ENCODE measurements around the gene KCNJ12.
"Not testable (repeated sequence)": the region's sequence is repeated elsewhere in the genome, so short reads cannot be mapped to it uniquely, and the experiment has no call there.

Gene KCNJ12

DNA sequence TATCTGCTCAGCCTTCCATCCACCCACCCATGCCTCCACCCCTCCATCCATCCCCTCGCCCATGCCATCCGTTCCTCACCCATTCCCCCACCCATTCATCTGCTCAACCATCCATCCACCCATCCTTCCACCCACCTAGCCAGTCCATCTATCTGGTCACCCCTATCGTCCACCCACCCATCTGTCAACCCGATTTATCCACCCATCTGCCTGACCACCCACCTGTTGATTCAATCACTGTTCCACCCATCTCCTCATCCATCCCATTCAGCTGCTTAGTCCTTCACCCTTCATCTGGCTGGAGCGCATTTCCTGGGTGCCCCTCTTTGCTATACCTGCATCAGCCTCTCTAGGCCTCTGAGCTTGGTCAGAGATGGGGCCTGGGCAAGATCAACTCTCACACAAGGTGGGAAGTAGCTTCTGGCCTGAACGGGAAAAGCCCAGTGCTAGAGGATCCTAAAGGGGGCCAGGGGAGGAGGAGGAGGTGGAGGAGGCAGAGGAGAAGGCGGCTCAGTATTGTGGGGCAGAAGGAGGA, 32.7 kb downstream of the KCNJ12 start:
- not testable (repeated sequence) for DNase-seq

DNA sequence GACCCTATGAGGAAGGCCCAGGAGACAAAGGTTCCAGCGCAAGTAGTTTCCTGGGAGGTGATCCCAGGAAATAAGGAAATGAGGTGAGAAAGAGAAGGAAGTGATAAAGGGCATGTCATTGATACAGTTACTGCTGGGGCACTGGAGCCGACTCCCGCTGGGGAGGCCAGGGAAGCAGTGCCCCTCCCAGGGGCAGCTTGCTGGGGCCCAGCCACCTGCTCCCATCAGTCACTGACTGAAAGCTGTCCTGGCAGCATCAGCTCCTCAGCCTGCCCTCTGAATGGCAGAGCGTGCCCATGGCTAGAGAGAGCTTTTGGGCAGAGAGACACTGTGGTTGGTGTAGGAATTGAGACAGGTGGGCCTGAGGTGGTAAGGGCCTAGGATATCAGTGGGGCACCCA, 33.2 kb downstream of the KCNJ12 start:
- not testable (repeated sequence) for DNase-seq

DNA sequence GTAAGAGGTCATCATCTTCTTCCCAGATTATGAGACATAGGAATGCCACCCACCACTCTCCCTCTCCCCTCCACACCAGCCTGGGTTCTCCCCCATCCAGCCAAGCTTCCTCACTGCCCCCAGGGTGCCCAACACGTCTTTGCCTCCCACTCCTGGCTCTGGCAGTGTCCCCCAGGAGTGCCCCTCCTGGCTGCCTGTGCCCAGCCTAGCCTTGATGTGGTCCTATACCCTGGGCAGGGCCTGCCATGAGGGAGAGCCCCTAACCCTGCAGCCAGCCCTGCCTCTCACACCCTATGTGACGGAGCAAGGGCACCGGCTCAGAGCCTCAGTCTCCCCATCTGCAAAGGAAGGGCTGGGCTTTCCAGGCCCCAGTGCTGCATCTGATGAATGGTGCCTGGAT, 33.8 kb downstream of the KCNJ12 start:
- DNase-seq, result not testable (repeated sequence)

DNA sequence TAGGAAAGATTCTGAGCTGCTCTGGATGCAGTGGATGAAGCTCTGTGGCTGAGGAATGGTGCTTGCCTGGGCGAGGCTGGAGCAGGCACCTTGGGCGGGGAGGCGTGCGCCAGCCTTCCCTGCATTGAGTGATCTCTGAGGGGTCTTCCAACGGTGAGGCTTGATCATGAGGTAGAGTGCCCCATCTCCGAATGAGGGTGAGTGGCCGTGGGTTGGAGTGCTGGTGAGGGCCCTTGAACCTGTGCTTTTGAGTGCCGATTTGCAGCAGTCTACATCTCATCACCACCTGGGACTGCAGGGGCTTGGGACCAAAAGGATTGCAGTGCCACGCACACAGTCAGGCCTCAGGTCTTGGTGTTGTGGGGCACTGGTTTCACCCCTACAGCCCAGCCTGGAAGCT, 34.2 kb downstream of the KCNJ12 start:
- not testable (repeated sequence) for DNase-seq

DNA sequence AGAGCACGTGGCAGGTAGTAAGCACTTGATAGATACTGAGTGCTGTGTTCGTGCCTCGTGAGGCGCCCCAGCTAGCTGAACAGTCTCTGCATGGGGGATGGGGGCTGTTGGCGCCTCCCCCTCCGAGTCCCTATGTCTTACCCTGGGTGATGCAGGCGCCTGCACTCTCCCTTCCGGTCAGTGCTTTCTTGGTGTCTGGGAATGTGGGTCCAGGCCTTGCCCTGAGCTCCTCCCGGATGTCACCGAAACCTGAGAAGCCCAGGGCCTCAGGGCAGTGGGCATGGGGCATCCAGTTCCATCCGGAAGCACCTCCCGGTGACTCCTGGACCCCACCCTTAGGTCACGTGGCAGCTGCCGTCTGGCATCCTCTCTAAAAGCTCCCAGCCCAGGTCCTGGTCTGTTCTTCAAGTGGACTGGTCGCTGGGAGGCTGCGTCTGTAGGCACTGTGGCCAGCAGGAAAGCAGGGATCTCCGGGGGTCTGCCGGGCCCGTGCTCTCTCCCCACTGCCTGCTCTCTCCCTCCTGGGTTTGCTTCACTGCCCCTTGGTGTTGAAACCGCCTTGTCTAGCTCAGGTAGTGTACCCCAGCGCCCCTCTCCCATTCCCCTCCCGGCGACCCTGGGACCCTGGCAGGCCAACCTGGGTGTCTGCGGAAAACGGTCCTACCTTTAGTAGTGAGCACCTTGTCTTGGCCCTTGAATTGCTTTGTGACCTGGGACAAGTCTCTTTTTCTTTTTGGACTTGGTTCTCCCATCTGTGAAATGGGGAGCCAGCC, 34.9 kb downstream of the KCNJ12 start:
- DNase-seq, result not testable (repeated sequence)

DNA sequence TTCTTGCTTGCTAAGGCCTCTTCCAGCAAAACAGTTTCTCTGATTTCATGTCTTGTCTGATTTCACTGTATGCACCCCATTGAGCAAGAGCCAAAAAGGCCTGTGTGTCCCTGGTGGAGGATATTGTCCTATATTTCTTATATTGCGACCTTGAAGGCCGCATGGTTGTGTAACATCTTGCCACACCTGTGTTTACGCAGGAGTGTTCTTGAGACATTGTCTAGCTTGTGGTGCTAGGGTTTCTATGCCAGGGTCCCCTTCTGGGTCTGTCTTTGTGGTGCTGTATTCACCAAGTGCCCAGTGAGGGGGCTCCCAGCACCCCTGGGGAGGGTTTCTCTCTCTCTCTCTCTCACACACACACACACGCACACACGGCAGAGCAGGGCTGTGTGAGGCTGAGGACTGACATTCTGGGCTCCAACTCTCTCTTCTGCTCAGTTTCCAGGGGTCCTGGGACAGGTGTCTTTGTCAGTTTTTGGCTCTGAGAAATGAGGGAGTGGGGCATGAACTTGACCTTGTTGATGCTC, 35.6 kb downstream of the KCNJ12 start:
- DNase-seq, result not testable (repeated sequence)

DNA sequence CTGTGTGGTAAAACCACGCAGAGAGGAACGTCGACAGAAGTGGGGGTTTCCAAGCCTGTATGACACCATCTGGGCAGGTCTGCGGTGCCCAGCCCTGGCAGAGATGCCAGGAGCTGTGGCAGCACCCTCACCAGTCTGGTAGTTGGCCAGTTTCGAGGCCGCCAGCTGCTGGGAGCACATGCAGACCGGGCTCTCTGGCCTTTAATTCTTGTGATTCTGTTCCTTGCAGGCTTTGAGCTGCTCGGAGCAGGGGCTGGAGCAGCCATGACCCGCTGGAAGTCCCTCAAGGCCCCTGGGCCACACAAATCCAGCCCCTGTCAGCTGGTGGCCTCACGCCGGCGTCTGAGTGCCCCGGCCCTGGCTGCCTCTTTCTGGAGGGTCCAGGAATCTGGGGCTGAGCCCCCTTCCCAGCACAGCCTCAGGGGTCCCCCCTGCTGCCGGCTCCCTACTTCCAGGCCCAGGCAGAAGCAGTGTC, 36.1 kb downstream of the KCNJ12 start:
- not testable (repeated sequence) for DNase-seq

DNA sequence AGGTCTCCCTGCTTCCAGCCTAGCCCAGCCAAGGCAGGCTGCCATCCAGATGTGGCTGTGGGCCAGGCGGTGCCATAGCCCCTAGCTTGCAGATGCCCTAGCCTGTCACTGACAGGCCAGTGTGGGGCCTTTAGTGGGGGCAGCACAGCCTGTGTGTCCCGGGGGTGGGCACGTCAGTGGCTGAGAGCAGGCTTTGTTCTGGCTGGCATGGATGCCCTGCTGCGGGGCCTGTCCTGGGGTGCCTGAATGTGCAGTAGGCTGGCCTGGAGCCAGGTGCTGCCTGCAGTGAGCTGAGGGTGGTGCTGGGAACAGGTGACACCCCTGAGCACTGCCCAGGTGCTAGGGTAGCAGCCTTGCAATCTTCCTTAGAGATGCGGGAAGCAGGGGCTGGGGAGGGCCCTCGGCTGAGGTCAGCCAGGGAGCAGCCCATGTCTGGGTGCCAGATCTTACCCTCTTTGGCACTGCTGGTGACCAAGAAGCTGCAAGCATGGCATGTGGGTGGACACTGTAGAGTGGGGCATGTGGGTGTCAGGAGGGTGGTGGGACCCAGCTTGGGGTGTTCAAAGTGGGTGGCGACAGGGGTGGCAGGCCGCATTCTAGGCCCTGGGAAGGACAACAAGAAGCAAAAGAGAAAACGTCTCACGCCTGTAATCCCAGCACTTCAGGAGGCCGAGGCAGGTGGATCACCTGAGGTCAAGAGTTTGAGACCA, 37.6 kb downstream of the KCNJ12 start:
- DNase-seq, result not testable (repeated sequence)

DNA sequence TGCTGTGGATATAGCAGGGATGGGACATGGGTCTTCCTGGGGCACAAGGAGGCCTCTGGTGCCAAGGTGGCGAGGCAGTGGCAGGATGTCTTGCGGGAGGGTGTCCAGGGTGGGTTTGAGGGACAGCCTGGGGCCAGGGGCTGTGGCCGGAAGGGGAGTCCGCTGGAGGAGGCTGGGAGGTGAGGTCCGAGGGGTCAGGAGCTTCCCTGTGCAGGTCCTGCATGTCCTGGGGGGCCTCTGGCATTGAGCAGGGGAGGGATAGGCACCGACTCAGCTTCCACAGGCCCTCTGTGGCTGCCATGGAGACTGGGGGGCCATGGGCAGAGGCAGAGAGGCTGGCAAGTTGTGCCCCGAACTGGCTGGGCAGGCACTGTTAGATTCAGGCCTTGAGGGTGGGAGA, 38.5 kb downstream of the KCNJ12 start:
- DNase-seq, result not testable (repeated sequence)

DNA sequence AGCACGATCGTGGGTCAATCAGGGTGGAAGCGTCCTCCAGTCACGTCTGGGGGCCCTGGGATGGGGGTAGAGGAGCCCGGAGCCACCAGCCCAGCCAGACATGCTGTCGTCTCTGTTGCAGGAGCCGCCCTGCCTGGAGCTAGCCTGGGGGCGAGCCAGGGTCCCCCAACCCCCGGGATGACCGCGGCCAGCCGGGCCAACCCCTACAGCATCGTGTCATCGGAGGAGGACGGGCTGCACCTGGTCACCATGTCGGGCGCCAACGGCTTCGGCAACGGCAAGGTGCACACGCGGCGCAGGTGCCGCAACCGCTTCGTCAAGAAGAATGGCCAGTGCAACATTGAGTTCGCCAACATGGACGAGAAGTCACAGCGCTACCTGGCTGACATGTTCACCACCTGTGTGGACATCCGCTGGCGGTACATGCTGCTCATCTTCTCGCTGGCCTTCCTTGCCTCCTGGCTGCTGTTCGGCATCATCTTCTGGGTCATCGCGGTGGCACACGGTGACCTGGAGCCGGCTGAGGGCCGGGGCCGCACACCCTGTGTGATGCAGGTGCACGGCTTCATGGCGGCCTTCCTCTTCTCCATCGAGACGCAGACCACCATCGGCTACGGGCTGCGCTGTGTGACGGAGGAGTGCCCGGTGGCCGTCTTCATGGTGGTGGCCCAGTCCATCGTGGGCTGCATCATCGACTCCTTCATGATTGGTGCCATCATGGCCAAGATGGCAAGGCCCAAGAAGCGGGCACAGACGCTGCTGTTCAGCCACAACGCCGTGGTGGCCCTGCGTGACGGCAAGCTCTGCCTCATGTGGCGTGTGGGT, 39.2 kb downstream of the KCNJ12 start:
- not testable (repeated sequence) for DNase-seq

DNA sequence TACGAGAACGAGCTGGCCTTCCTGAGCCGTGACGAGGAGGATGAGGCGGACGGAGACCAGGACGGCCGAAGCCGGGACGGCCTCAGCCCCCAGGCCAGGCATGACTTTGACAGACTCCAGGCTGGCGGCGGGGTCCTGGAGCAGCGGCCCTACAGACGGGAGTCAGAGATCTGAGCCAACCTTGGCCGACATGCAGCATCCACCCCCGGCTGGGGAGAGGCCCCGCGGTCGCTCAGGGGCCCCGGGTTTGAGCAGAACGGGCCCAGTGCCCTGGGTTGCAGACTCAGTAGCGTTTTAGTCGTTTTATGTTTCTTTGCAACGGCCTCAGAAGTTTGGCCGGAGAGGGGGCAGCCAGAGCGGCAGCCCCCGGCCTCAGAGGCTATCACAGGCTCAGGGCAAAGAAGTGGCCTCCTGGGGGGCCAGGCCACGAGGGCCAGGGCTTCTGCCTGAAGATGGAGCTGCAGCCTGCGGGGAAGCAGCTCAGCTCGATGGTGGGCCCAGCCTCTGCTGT, 40.4 kb downstream of the KCNJ12 start:
- DNase-seq, result not testable (repeated sequence)

DNA sequence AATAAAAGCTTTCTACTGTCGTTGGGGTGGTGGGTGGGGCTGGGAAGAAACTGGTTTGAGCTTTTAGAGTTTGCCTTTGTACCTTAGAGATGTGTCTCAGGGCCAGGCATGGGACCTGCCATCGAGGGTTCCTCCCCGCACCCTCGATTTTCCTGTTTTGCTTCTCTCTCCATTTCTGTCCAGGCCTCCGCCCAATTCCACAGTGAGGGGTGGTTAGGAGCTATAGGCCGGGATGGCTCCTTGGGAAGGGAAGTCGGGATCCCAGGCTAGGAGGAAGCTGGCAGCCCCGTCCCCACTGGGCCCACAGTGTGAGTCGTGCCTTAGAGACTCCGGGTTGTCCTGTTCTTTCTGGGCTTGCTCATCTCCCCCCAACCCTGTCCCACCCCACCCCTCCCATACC, 41.2 kb downstream of the KCNJ12 start:
- not testable (repeated sequence) for DNase-seq

DNA sequence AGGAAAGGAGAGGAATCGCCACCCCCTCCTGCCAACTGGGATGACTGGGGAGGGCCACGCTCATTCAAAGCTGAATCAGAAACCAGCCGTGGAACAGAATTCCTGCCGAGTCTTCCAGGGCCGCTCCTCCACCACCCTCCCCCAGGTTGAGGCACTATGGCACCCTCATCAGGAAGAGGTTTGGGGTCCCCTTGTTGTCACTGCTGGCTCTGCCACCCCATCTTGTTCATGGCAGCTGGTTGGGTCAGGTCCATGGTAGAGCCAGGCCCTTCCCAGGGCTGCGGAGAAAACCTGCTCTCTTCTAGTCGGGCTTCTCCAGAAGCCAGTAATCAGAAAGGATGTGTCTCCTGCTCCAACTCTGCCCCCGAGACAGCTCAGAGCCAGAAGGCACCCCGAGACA, 41.8 kb downstream of the KCNJ12 start:
- no peak for DNase-seq

DNA sequence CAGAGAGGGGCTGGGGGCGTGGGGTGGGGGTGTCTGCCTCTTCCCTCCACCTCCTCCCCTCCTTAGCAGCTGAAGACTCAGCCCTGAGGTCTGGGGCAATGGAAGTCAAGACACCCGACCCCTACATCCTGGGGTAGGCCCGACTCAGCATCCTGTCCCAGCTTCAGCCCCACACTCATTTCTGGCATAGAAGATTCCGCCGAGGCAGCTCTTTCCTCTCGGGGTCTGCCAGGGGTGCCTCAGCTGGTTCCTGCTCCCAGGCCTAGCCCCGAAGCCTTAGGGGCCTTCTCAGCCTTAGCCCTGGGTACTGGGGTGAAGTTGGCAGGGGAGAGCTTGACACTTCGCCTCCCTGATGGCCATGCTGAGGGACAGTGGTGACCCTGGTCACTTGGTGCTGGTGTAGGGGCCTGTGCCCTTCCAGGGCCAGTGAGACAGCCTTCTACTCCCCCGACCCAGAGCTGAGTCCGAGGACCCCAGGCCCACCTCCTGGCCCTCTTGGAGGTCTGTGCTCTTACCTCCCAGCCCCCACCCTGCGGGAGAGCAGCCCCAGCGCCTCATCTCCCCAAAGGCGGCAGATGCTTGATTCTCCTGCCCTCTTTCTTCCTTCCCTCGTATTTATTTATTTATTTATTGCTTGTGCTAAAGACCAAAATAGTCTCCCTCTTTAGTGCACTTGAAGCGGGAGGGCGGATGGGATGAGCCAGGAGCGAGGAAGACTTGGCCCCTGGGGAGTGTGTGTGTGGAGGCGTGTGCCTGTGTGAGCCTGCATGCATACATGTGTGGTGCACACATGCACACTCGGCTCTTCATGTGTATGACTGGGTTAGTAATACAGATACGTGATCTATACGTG, 42.5 kb downstream of the KCNJ12 start:
- DNase-seq, result no peak

DNA sequence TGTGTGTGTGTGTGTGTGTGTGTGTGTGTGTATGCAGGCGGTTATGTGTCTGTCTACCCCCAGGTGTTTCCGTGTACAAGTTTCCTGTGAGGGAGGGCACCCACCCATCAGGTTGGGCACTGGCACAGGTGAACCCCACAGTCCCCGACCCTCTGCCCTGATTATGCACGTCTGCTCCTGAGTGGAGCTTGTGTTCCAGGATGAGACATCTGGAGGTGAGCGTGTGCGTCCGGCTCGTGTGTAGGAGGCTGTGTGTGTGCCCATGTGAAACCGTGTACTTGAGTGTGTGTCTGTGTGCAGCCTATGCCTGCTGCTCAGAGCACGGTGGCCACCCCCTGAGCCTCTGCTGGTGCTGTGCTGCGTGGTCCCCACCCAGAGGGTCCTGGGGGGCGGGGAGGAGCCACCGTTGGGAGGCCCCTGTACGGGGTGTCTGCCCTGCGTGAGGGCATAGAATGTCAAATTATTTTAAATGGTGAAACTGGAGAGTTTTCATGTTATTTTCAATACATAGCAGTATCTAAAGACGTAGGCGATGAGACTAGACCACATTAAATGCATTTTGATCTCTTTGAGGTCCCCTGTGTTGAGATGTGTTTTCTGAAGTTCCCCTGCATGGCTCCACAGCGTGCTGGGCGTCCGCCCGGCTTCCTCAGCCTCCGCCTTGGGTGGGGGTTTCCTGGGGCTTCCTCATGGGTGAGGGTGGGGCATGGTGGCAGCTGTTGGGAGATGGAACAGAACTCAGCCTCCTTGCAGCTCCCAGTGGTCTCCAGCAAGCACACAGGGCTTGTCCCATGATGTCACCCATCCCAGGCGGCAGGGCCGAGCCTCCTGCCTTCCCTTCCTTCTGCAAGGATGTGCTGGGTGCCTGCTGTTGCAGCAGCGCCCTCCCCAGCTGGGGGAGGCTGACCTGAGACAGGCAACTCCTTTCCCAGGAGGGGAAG, 43.4 kb downstream of the KCNJ12 start:
- DNase-seq, result peak; percentile 48

DNA sequence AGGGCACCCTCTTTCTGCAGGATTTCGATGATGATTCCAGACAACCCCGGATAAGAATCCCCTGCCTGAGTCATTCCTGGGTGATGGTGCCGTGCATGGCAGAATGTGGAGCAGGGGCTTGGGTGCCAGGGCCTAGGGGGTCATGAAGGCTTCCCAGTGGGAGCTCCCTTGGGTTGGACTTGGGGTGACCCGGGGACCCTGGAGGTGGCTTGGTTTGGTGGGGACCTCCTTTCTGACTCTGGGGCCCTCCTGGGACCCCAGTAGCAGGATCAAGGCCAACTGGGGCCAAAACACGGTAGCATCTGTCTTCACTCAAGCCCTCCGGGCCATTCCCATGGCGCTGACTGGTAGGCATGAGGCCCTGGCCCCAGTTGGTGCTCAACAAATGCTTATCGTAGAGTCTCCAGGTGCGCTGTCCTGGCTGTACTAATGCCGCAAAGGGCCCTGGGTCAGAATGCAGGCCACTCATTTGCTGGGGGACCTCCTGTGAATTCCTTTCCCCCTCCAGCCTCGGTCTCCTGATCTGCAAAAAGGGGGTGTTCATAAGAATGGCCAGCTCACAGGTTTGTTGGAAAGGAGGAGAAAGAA, 44.4 kb downstream of the KCNJ12 start:
- DNase-seq, result not testable (repeated sequence)

DNA sequence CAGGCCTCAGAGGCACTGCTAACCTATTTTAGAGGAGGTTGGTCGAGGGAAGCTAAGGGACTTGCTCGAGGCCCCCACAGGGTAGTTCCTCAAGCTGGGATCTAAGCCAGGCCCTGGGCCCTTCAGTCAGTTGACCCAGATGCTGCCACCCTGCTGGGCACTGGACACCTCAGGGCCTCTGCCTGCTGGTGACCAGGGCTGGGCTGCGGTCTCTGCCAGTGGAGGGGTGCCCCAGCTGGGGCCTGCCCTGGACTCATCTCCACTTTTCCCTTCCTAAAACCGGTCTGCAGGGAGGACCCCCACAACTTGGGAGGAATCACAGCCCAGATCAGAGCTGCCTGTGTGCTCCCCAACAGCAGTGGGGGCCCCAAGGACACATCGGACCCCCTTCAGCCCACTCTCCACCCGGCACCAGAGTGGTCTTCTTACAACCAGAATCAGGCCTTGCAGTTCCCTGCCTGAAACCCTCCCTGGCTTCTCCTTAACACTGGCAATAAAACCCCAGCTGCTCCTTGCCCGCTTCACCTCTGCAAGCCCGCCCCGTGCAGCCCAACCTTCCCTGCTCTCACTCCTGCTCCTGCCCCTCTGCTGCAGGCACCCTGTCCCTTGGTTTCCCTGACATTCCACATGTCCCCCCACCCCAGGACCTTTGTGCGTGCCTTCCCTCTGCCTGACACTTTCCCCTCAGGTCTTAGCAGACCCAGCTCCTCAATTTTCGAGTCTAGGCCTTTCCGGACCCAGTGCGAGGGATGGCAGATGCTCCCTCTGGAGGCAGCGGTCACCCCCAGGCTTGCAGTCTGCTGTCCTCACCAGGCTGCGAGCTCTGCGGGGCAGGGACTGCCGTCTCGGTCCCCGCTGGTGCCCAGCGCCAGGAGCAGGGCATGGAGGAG, 45.5 kb downstream of the KCNJ12 start:
- not testable (repeated sequence) for DNase-seq

DNA sequence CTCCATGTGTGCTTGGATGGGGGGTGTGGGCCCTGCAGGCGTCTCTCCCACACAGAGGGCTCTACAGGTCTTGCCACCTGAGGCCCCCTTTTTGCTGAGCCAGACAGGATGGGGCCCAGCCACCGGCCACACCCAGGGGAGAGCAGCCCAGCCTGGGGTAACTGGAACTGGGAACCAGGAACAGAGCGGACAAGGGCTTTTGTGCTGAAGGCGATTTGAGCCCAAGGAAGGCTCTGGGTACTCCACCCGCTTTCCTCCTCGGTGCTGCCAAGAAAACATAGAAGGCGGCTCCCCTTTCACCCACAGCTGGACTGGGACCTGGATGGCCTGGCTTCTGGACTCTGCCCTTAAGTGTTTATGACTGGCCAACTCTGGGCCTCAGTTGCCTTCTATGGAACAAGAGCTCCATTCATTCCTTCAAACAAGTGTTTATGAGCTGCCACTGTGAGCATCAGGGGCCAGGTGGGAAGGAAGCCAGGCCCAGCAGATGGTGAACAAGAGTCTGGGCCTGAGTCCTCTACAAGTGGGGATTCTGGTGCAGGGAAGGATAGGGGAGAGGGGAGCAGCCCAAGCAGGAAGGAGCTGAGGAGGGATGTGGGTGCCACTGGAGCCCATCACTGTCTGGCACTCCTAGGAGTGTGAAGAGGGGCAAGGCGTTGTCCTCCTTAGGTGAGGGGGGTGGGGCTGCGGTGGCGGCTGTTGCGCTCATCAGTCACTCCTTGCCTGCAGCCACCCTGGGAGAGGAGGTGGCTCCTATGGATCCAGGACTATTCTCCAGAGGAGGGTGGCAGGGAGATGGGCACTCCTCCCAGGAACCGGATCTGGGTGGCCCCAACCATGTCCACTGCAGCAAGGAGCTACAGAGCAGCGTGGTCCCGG, 46.4 kb downstream of the KCNJ12 start:
- DNase-seq, result not testable (repeated sequence)

Data from CD4-positive, alpha-beta T cell treated with Interleukin-21 for 1 hour (primary cell).